ENCODE measurements around the gene WDR5. TPM values are rescaled to one million over a fixed set of nuclear protein-coding genes. Genes with fewer than 3 reads are reported as not detected.

The WDR5 gene
- total and polyA plus RNA-seq, 2 experiments from 2014 or later: 21.0 to 27.3 TPM

- no peaks in the 10 kb centered on the region for H3K36me3 ChIP-seq
- no peak overlapping the region for H3K27ac ChIP-seq
- H3K9me3 ChIP-seq (ENCODE audit: low read depth): no peaks in the 10 kb centered on the region
- peak in 1 of 2 donors; percentile 3 for DNase-seq (ENCODE audit: low read depth in 1 of 2, low spot score in 1 of 2)
- H3K4me1 ChIP-seq (ENCODE audit: low read depth): no peaks in the 10 kb centered on the region
- no peak for TF ChIP-seq CTCF (IDR thresholded peaks at IDR 0.05; ENCODE audit: low read depth, low read length)
- no peak overlapping the region for H3K4me3 ChIP-seq
- no peaks in the 10 kb centered on the region for H3K27me3 ChIP-seq
Observed at GRCh38 chr9:134125413-134126095, 10.3 kb upstream of the WDR5 start.

- H3K4me3 ChIP-seq: no peak overlapping the region
- no peaks in the 10 kb centered on the region for H3K36me3 ChIP-seq
- DNase-seq (ENCODE audit: low read depth in 1 of 2, low spot score in 1 of 2): no peak
- no peaks in the 10 kb centered on the region for H3K4me1 ChIP-seq (ENCODE audit: low read depth)
- H3K27ac ChIP-seq: no peak overlapping the region
- no peak for TF ChIP-seq CTCF (IDR thresholded peaks at IDR 0.05; ENCODE audit: low read depth, low read length)
- H3K9me3 ChIP-seq (ENCODE audit: low read depth): no peaks in the 10 kb centered on the region
- H3K27me3 ChIP-seq: no peaks in the 10 kb centered on the region
Observed at GRCh38 chr9:134126373-134126772, 9.5 kb upstream of the WDR5 start.

- no peak for DNase-seq (ENCODE audit: low read depth in 1 of 2, low spot score in 1 of 2)
- Histone ChIP-seq H3K27me3 (no peaks in the 10 kb centered on the region), H3K4me3 (no peak overlapping the region), H3K27ac (no peak overlapping the region), H3K4me1 (ENCODE audit: low read depth) (no peaks in the 10 kb centered on the region), H3K9me3 (ENCODE audit: low read depth) (no peaks in the 10 kb centered on the region), H3K36me3 (no peaks in the 10 kb centered on the region)
- TF ChIP-seq CTCF (IDR thresholded peaks at IDR 0.05; ENCODE audit: low read depth, low read length): no peak
Observed at GRCh38 chr9:134127065-134127580, 8.8 kb upstream of the WDR5 start.

- no peak overlapping the region for H3K27ac ChIP-seq
- no peak for TF ChIP-seq CTCF (IDR thresholded peaks at IDR 0.05; ENCODE audit: low read depth, low read length)
- no peaks in the 10 kb centered on the region for H3K4me1 ChIP-seq (ENCODE audit: low read depth)
- H3K27me3 ChIP-seq: no peaks in the 10 kb centered on the region
- DNase-seq (ENCODE audit: low read depth in 1 of 2, low spot score in 1 of 2): no peak
- no peak overlapping the region for H3K4me3 ChIP-seq
- H3K36me3 ChIP-seq: no peaks in the 10 kb centered on the region
- H3K9me3 ChIP-seq (ENCODE audit: low read depth): no peaks in the 10 kb centered on the region
Observed at GRCh38 chr9:134127616-134128015, 8.3 kb upstream of the WDR5 start.

GRCh38 chr9:134128727-134129679 lies 6.9 kb upstream of the WDR5 start:
- TF ChIP-seq CTCF (IDR thresholded peaks at IDR 0.05; ENCODE audit: low read depth, low read length): no peak
- Histone ChIP-seq H3K36me3 (no peaks in the 10 kb centered on the region), H3K27me3 (no peaks in the 10 kb centered on the region), H3K4me3 (no peak overlapping the region), H3K9me3 (ENCODE audit: low read depth) (no peaks in the 10 kb centered on the region), H3K4me1 (ENCODE audit: low read depth) (no peaks in the 10 kb centered on the region), H3K27ac (no peak overlapping the region)
- no peak for DNase-seq (ENCODE audit: low read depth in 1 of 2, low spot score in 1 of 2)

Measured in cardiac muscle cell (in vitro differentiated cells and primary cell).